Stimulated activated CD4-positive, alpha-beta T cell treated with anti-CD3 and anti-CD28 coated beads, Interleukin-15, amount 100 ng/mL, for 48 hours (primary cell): ENCODE data around the gene COPE.

Source experiments
- DNase-seq, 2 donors: peaks; one replicate each; pipeline ENCODE4 v3.0.0-alpha.2; 2020; ENCODE audit warnings: low read depth in 2 of 2

COPE gene

GRCh38 chr19:18867751-18868150 lies 51.4 kb downstream of the COPE start:
- DNase-seq: no peak

GRCh38 chr19:18867199-18867598 lies 52.0 kb downstream of the COPE start:
- DNase-seq: no peak

GRCh38 chr19:18866800-18867123 lies 52.4 kb downstream of the COPE start:
- no peak for DNase-seq

- DNase-seq: peak; percentile 22 to 61
These were observed 53.0 kb downstream of the COPE start for GRCh38 chr19:18865973-18866799.

GRCh38 chr19:18865106-18865972 lies 53.8 kb downstream of the COPE start:
- no peak for DNase-seq

- no peak for DNase-seq
These were observed 55.3 kb downstream of the COPE start for GRCh38 chr19:18863843-18864362.

GRCh38 chr19:18862976-18863842 lies 56.0 kb downstream of the COPE start:
- DNase-seq: no peak

- DNase-seq: no peak
These were observed 57.3 kb downstream of the COPE start for GRCh38 chr19:18861917-18862316.

GRCh38 chr19:18861235-18861634 lies 58.0 kb downstream of the COPE start:
- no peak for DNase-seq

- no peak for DNase-seq
These were observed 58.5 kb downstream of the COPE start for GRCh38 chr19:18860725-18861124.

- DNase-seq: no peak
These were observed 58.9 kb downstream of the COPE start for GRCh38 chr19:18860302-18860700.

GRCh38 chr19:18859676-18860301 lies 59.4 kb downstream of the COPE start:
- DNase-seq: no peak

GRCh38 chr19:18858906-18859646 lies 60.1 kb downstream of the COPE start:
- DNase-seq: no peak

- no peak for DNase-seq
These were observed 62.0 kb downstream of the COPE start for GRCh38 chr19:18857223-18857622.

GRCh38 chr19:18856385-18857126 lies 62.6 kb downstream of the COPE start:
- no peak for DNase-seq

- no peak for DNase-seq
These were observed 63.4 kb downstream of the COPE start for GRCh38 chr19:18855647-18856384.

GRCh38 chr19:18854982-18855381 lies 64.2 kb downstream of the COPE start:
- no peak for DNase-seq

GRCh38 chr19:18853755-18854427 lies 65.3 kb downstream of the COPE start:
- DNase-seq: no peak

GRCh38 chr19:18852648-18853047 lies 66.5 kb downstream of the COPE start:
- no peak for DNase-seq
